Measurements from ENCODE around the gene KIAA1671. TPM values are rescaled to one million over a fixed set of nuclear protein-coding genes. Genes with fewer than 3 reads are reported as not detected.
A peak's percentile ranks its signal among the peaks of the same experiment; 100 is the strongest.

KIAA1671 gene
- total RNA-seq, 1 experiment from 2014 or later, result 18.6 TPM

DNA sequence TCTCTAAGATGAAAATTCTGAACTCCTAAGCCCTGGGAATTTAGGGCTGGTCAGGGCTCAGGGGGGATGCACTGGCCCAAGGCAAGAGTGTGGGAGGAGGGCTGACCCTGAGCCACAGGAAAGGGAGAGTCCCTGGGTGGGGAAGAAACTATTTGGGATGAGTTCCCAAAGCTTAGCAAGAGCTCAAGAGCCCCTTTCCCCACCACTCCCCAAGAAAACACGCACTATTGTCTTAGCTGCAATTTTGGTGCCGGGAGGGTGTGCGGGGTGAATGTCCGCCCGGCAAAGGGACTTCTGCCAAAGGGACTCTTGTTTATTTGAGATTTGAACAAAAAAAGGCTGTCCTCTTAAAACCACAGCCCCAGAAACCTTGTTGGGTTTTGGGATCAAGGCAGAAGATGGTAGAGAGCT lies 37.0 kb downstream of the KIAA1671 start:
- Histone ChIP-seq H3K9me2 (replicated peaks; ENCODE audit: low read length) (no peaks in the 10 kb centered on the region), H3K4me2 (ENCODE audit: low read length) (no peak overlapping the region), H3K9me3 (ENCODE audit: low read length) (no peaks in the 10 kb centered on the region), H3F3A (ENCODE audit: low read length, unreplicated experiment) (no peaks in the 10 kb centered on the region), H4K20me1 (ENCODE audit: low read length) (no peaks in the 10 kb centered on the region), H2AFZ (ENCODE audit: low read length) (no peak overlapping the region), H3K27me3 (ENCODE audit: low read length) (no peaks in the 10 kb centered on the region), H3K27ac (ENCODE audit: low read length) (0 out of 2 replicates have a peak overlapping the region, but pooled peaks have one; percentile 26), H3K79me2 (ENCODE audit: low read length) (peaks cover 40% of the 10 kb centered on the region), H3K4me1 (ENCODE audit: insufficient read depth, low read length) (peaks cover 67% of the 10 kb centered on the region), H3K36me3 (ENCODE audit: low read depth, low read length) (no peaks in the 10 kb centered on the region), H3K9ac (ENCODE audit: low read length) (no peak overlapping the region), H3K4me3 (ENCODE audit: low read length) (no peak overlapping the region)
- no TSS peak for BruUV-seq (replicated peaks)
- no peak for DNase-seq
- POLR2A ChIA-PET (ENCODE audit: unreplicated experiment), result no interaction called here
- TF ChIP-seq EZH2phosphoT487 (IDR thresholded peaks at IDR 0.05; ENCODE audit: borderline replicate concordance, low read length) (no peak), EZH2 (IDR thresholded peaks at IDR 0.05; ENCODE audit: low read length, unreplicated experiment) (no peak)
- TF ChIP-seq, protein P1, sequence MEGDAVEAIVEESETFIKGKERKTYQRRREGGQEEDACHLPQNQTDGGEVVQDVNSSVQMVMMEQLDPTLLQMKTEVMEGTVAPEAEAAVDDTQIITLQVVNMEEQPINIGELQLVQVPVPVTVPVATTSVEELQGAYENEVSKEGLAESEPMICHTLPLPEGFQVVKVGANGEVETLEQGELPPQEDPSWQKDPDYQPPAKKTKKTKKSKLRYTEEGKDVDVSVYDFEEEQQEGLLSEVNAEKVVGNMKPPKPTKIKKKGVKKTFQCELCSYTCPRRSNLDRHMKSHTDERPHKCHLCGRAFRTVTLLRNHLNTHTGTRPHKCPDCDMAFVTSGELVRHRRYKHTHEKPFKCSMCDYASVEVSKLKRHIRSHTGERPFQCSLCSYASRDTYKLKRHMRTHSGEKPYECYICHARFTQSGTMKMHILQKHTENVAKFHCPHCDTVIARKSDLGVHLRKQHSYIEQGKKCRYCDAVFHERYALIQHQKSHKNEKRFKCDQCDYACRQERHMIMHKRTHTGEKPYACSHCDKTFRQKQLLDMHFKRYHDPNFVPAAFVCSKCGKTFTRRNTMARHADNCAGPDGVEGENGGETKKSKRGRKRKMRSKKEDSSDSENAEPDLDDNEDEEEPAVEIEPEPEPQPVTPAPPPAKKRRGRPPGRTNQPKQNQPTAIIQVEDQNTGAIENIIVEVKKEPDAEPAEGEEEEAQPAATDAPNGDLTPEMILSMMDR (conservative IDR thresholded peaks at IDR 0.05; ENCODE audit: low read depth, low read length), result no peak
- no peak for ATAC-seq
- intact Hi-C loops (cut with micrococcal nuclease), result no loop called here
- CTCF ChIA-PET, result no interaction called here

DNA sequence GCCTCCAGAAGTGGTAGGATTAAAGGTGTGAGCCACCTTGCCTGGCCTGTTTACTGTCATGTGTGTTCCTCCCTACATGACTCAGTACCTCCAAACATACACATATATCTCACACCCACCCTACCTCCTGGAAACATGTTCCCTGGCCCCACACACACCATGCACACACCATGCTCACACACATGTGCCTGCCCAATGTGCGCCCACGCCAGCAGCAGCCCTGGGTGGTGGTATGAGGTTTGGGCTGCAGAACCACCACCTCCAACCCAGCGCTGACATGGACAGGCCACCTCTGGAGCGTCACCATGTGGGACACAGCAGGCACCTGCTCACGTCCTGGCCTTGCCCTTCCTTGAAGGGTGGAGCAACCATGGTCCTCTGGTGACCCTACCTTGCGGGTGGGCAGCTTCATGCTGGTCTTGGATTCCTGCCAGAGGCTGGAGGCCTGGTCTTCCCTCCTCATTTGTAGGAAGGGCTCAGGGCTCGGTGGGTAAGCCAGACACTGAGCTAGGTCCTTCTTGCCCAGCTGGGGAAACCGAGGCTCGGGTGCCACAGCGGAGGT lies 37.9 kb downstream of the KIAA1671 start:
- Histone ChIP-seq H3K4me3 (ENCODE audit: low read length) (no peak overlapping the region), H3K9me3 (ENCODE audit: low read length) (no peaks in the 10 kb centered on the region), H3K79me2 (ENCODE audit: low read length) (peaks cover 42% of the 10 kb centered on the region), H3K9ac (ENCODE audit: low read length) (peak overlapping the region; percentile 86; the same call in 1 of the 2 replicates), H3K4me1 (ENCODE audit: insufficient read depth, low read length) (peaks cover 65% of the 10 kb centered on the region), H4K20me1 (ENCODE audit: low read length) (no peaks in the 10 kb centered on the region), H3K36me3 (ENCODE audit: low read depth, low read length) (no peaks in the 10 kb centered on the region), H3K27me3 (ENCODE audit: low read length) (no peaks in the 10 kb centered on the region), H3K27ac (ENCODE audit: low read length) (peak overlapping the region; percentile 100), H3F3A (ENCODE audit: low read length, unreplicated experiment) (no peaks in the 10 kb centered on the region), H3K9me2 (replicated peaks; ENCODE audit: low read length) (no peaks in the 10 kb centered on the region), H3K4me2 (ENCODE audit: low read length) (no peak overlapping the region), H2AFZ (ENCODE audit: low read length) (no peak overlapping the region)
- no peak for DNase-seq
- TF ChIP-seq, protein P1 (conservative IDR thresholded peaks at IDR 0.05; ENCODE audit: low read depth, low read length), result no peak
- no peak for TF ChIP-seq EZH2 (IDR thresholded peaks at IDR 0.05; ENCODE audit: low read length, unreplicated experiment)
- TF ChIP-seq EZH2phosphoT487 (IDR thresholded peaks at IDR 0.05; ENCODE audit: borderline replicate concordance, low read length), result no peak
- ChIA-PET CTCF (no interaction called here), POLR2A (ENCODE audit: unreplicated experiment) (no interaction called here)
- BruUV-seq (replicated peaks), result no TSS peak
- no peak for ATAC-seq
- intact Hi-C loops (cut with micrococcal nuclease), result loop anchor here (5.0 kb wide), 1 partner anchor 37 kb away; no protein-coding TSS in a partner anchor

GRCh38 chr22:24992946-24993345 lies 40.4 kb downstream of the KIAA1671 start:
- Histone ChIP-seq H3K27ac (ENCODE audit: low read length) (peak overlapping the region; percentile 100), H3K9me3 (ENCODE audit: low read length) (no peaks in the 10 kb centered on the region), H3K4me2 (ENCODE audit: low read length) (no peak overlapping the region), H3K9ac (ENCODE audit: low read length) (peak overlapping the region; percentile 41; the same call in 1 of the 2 replicates), H3F3A (ENCODE audit: low read length, unreplicated experiment) (no peaks in the 10 kb centered on the region), H2AFZ (ENCODE audit: low read length) (no peak overlapping the region), H3K4me1 (ENCODE audit: insufficient read depth, low read length) (peaks cover 74% of the 10 kb centered on the region), H3K79me2 (ENCODE audit: low read length) (peaks cover 56% of the 10 kb centered on the region), H3K36me3 (ENCODE audit: low read depth, low read length) (no peaks in the 10 kb centered on the region), H3K4me3 (ENCODE audit: low read length) (no peak overlapping the region), H3K9me2 (replicated peaks; ENCODE audit: low read length) (no peaks in the 10 kb centered on the region), H4K20me1 (ENCODE audit: low read length) (no peaks in the 10 kb centered on the region), H3K27me3 (ENCODE audit: low read length) (no peaks in the 10 kb centered on the region)
- POLR2A ChIA-PET (ENCODE audit: unreplicated experiment), result no interaction called here
- DNase-seq (no peak), ATAC-seq (no peak)
- no TSS peak for BruUV-seq (replicated peaks)
- TF ChIP-seq EZH2phosphoT487 (IDR thresholded peaks at IDR 0.05; ENCODE audit: borderline replicate concordance, low read length) (no peak), EZH2 (IDR thresholded peaks at IDR 0.05; ENCODE audit: low read length, unreplicated experiment) (no peak)
- TF ChIP-seq, protein P1 (conservative IDR thresholded peaks at IDR 0.05; ENCODE audit: low read depth, low read length), result no peak
- CTCF ChIA-PET, result interaction anchor here (0.6 kb wide), 1 partner anchor 54 kb away, joined by 6 read pairs; no protein-coding TSS in a partner anchor
- intact Hi-C loops (cut with micrococcal nuclease), result loop anchor here (2.0 to 5.0 kb wide), 2 partner anchors 34 to 40 kb away; partner anchors contain the start of gene KIAA1671
